Activated CD4-positive, CD25-positive, alpha-beta regulatory T cell treated with anti-CD3 and anti-CD28 coated beads, Interleukin-2, amount 50 U/mL, for 72 hours (primary cell): ENCODE measurements around the gene NPHP4.

Source experiments
- DNase-seq: peaks from one replicate; pipeline ENCODE4 v3.0.0; 2021

The NPHP4 gene

GRCh38 chr1:6002714-6003501 is 10.7 kb upstream of the NPHP4 start:
- no peak for DNase-seq

GRCh38 chr1:6001992-6002576 is 9.9 kb upstream of the NPHP4 start:
- DNase-seq, result no peak

GRCh38 chr1:6000444-6001288 is 8.4 kb upstream of the NPHP4 start:
- DNase-seq, result no peak

- DNase-seq, result no peak
Measured at GRCh38 chr1:5999711-6000443, 7.7 kb upstream of the NPHP4 start.

GRCh38 chr1:5998906-5999301 is 6.7 kb upstream of the NPHP4 start:
- DNase-seq, result no peak

- no peak for DNase-seq
Measured at GRCh38 chr1:5998051-5998905, 6.1 kb upstream of the NPHP4 start.

- DNase-seq, result no peak
Measured at GRCh38 chr1:5997316-5997715, 5.1 kb upstream of the NPHP4 start.

- DNase-seq, result no peak
Measured at GRCh38 chr1:5996641-5997270, 4.5 kb upstream of the NPHP4 start.

GRCh38 chr1:5995871-5996630 is 3.8 kb upstream of the NPHP4 start:
- no peak for DNase-seq

GRCh38 chr1:5994713-5995621 is 2.7 kb upstream of the NPHP4 start:
- peak; percentile 53 for DNase-seq

- no peak for DNase-seq
Measured at GRCh38 chr1:5993556-5994491, 1.6 kb upstream of the NPHP4 start.

GRCh38 chr1:5992814-5993555 is 760 bp upstream of the NPHP4 start:
- no peak for DNase-seq

- peak; percentile 47 for DNase-seq
Measured at GRCh38 chr1:5991381-5992025, 722 bp downstream of the NPHP4 start.

- DNase-seq, result no peak
Measured at GRCh38 chr1:5990913-5991312, 1.3 kb downstream of the NPHP4 start.

- no peak for DNase-seq
Measured at GRCh38 chr1:5989731-5990271, 2.4 kb downstream of the NPHP4 start.

GRCh38 chr1:5989286-5989605 is 3.0 kb downstream of the NPHP4 start:
- DNase-seq, result no peak
